ENCODE measurements around the gene DENND1C. TPM values are rescaled to one million over a fixed set of nuclear protein-coding genes. Genes with fewer than 3 reads are reported as not detected.

DENND1C gene
- 40.9 and 41.8 TPM in 2 replicates for total RNA-seq (2014; rRNA removed; shearing (Covaris generic))
- 68.3 and 76.1 TPM in 2 replicates for total RNA-seq (2022)
- Bru-seq, nascent RNA, result percentile 70 among the genes with signal in this experiment
- percentile 87 among the genes with signal in this experiment for BruChase-seq, experiment 1, labeled RNA remaining after a 6-hour chase
- BruChase-seq, experiment 2, labeled RNA remaining after a 2-hour chase, result percentile 78 among the genes with signal in this experiment
- long read RNA-seq, transcript DENND1C-201 (23 exons, 2,816 nt), result major isoform, 29 of 105 reads
- long read RNA-seq, partial matches to known transcripts, result 20 of 105 reads
- long read RNA-seq, other reads (novel, unspliced or antisense), result 53 of 105 reads

- BruUV-seq (replicated peaks), result no TSS peak
- peak within 1 kb of the TSS; percentile 67 for H3K27ac ChIP-seq (ENCODE audit: low read depth, low read length, poor library complexity, severe bottlenecking)
- intact Hi-C loops (cut with micrococcal nuclease; ENCODE audit: unreplicated experiment), result loop anchor here (2.0 kb wide), 1 partner anchor 21 kb away; the partner anchor contains the start of gene TUBB4A
- ChIA-PET POLR2A (interaction anchor here (0.5 to 0.9 kb wide), 7 partner anchors 10 to 1473 kb away, joined by 3 to 6 read pairs (median 3); partner anchors contain the start of genes SLC25A23 and TUBB4A), CTCF (ENCODE audit: unreplicated experiment) (no interaction called here)
- TF ChIP-seq CTCF (conservative IDR thresholded peaks at IDR 0.05; ENCODE audit: low read length) (peak; percentile 67), EZH2phosphoT487 (IDR thresholded peaks at IDR 0.05; ENCODE audit: borderline replicate concordance, low read depth, low read length) (no peak)
- peaks cover 5% of the 10 kb centered on the region for H3K36me3 ChIP-seq (ENCODE audit: insufficient read depth, low read length)
- peak; percentile 88 for DNase-seq (ENCODE audit: low spot score)
- no peaks in the 10 kb centered on the region for H3K9me2 ChIP-seq (ENCODE audit: insufficient read depth, low read length)
- H3K79me2 ChIP-seq (ENCODE audit: insufficient read depth, low read depth, low read length), result peaks cover 6% of the 10 kb centered on the region; the same call in 1 of the 2 replicates
- peaks cover 38% of the 10 kb centered on the region for H3K4me1 ChIP-seq (ENCODE audit: insufficient read depth, low read length, poor library complexity, severe bottlenecking)
- H4K20me1 ChIP-seq (ENCODE audit: insufficient read depth, low read length), result no peaks in the 10 kb centered on the region
- peak within 1 kb of the TSS; percentile 80 for H3K4me2 ChIP-seq (ENCODE audit: low read length)
- no peaks in the 10 kb centered on the region for H3K9me3 ChIP-seq (ENCODE audit: low read length)
- peak within 1 kb of the TSS; percentile 95 for H2AFZ ChIP-seq (ENCODE audit: low read length)
- H3K4me3 ChIP-seq (ENCODE audit: low read depth, low read length, poor library complexity, severe bottlenecking), result peak within 1 kb of the TSS; percentile 82
Measured at GRCh38 chr19:6481541-6482342, at the start of gene DENND1C. Gene DENND1C, minus strand, starts transcription at chr19:6481787. Its CDS starts 92 bp downstream, at chr19:6481695.

- POLR2A ChIA-PET, result interaction anchor here (0.8 to 1.3 kb wide), 5 partner anchors 14 to 72 kb away, joined by 3 to 8 read pairs (median 4); no protein-coding TSS in a partner anchor
- peaks cover 32% of the 10 kb centered on the region for H3K79me2 ChIP-seq (ENCODE audit: insufficient read depth, low read depth, low read length)
Measured at GRCh38 chr19:6530386-6531162, 49.0 kb upstream of the DENND1C start, which contains the start of gene TNFSF9. Gene TNFSF9, plus strand, starts transcription at chr19:6531026. Its CDS starts 11 bp downstream, at chr19:6531037.

More at GRCh38 chr19:6530386-6531162, 49.0 kb upstream of the DENND1C start, which contains the start of gene TNFSF9:
- DNase-seq (ENCODE audit: low spot score), result peak; percentile 95
- peak within 1 kb of the TSS; percentile 80 for H3K4me2 ChIP-seq (ENCODE audit: low read length)
- CTCF ChIA-PET (ENCODE audit: unreplicated experiment), result interaction anchor here (0.6 kb wide), 2 partner anchors 51 to 248 kb away, joined by 3 read pairs; no protein-coding TSS in a partner anchor
- H4K20me1 ChIP-seq (ENCODE audit: insufficient read depth, low read length), result peaks cover 14% of the 10 kb centered on the region; the same call in 1 of the 2 replicates
- H3K4me3 ChIP-seq (ENCODE audit: low read depth, low read length, poor library complexity, severe bottlenecking), result peak within 1 kb of the TSS; percentile 91
- TF ChIP-seq EZH2phosphoT487 (IDR thresholded peaks at IDR 0.05; ENCODE audit: borderline replicate concordance, low read depth, low read length) (no peak), CTCF (conservative IDR thresholded peaks at IDR 0.05; ENCODE audit: low read length) (no peak)
- H3K9me2 ChIP-seq (ENCODE audit: insufficient read depth, low read length), result no peaks in the 10 kb centered on the region
- intact Hi-C loops (cut with micrococcal nuclease; ENCODE audit: unreplicated experiment), result loop anchor here (1.0 kb wide), 1 partner anchor 60 kb away; no protein-coding TSS in a partner anchor
- H3K4me1 ChIP-seq (ENCODE audit: insufficient read depth, low read length, poor library complexity, severe bottlenecking), result peaks cover 57% of the 10 kb centered on the region
- H3K36me3 ChIP-seq (ENCODE audit: insufficient read depth, low read length), result peaks cover 14% of the 10 kb centered on the region
- H3K27ac ChIP-seq (ENCODE audit: low read depth, low read length, poor library complexity, severe bottlenecking), result peak within 1 kb of the TSS; percentile 91
- peak within 1 kb of the TSS; percentile 37; the same call in 1 of the 2 replicates for H2AFZ ChIP-seq (ENCODE audit: low read length)
- H3K9me3 ChIP-seq (ENCODE audit: low read length), result no peaks in the 10 kb centered on the region
- BruUV-seq (replicated peaks), result no TSS peak

Data from OCI-LY7 (cell line).